ENCODE results near the gene DEDD2.

DNA sequence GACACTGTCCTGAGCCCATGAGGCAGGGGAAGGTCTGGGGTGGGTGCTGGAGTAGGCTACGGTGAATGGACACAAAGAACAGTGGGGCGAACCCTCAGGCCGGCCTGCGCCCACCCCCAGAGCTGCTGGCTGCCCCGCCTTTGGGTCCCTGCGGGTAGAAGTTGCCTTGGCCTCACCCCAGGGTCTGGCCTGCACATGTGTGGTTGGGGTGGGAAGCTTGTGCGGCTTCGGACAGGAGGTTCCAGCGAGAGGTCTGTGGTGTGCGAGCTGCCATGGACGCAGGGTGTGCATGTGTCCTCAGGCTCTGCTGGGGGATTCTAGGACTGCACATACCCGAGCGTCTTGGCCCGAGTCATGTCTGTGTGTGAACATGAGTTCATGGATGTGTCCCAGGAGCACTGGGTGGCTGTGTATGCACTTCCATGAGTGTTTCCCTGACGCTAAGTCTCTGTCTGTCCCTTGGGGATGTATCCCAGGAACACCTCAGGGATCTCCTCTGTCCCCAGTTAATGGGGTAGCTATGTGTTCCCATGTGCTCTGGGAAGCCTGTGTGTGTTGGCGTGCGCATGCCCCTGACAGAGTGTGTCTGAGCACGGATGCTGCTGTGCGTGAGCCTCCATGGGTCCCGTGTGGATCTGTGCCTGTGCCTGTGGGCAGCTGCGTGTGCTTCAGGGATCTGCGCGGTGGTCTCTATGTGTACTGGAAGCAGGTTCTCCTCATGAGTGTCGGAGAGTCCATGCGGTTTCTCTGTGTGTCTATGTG lies 64.4 kb downstream of the DEDD2 start:
- no peak for TF ChIP-seq POLR2A (IDR thresholded peaks at IDR 0.05; ENCODE audit: extremely low read depth, insufficient read length)
- TF ChIP-seq, protein P1, sequence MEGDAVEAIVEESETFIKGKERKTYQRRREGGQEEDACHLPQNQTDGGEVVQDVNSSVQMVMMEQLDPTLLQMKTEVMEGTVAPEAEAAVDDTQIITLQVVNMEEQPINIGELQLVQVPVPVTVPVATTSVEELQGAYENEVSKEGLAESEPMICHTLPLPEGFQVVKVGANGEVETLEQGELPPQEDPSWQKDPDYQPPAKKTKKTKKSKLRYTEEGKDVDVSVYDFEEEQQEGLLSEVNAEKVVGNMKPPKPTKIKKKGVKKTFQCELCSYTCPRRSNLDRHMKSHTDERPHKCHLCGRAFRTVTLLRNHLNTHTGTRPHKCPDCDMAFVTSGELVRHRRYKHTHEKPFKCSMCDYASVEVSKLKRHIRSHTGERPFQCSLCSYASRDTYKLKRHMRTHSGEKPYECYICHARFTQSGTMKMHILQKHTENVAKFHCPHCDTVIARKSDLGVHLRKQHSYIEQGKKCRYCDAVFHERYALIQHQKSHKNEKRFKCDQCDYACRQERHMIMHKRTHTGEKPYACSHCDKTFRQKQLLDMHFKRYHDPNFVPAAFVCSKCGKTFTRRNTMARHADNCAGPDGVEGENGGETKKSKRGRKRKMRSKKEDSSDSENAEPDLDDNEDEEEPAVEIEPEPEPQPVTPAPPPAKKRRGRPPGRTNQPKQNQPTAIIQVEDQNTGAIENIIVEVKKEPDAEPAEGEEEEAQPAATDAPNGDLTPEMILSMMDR (IDR thresholded peaks at IDR 0.05; ENCODE audit: low read depth, low read length) = no peak
- TF ChIP-seq MYC (IDR thresholded peaks at IDR 0.05; ENCODE audit: low read depth, low read length) = no peak
- TF ChIP-seq, protein P2, sequence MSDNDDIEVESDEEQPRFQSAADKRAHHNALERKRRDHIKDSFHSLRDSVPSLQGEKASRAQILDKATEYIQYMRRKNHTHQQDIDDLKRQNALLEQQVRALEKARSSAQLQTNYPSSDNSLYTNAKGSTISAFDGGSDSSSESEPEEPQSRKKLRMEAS (IDR thresholded peaks at IDR 0.05; ENCODE audit: low read depth, low read length) = no peak

Data from NB4 (cell line).